HG03135 (cell line): ENCODE results near the gene SUGCT.
"Not testable (repeated sequence)": the region's sequence is repeated elsewhere in the genome, so short reads cannot be mapped to it uniquely, and the experiment has no call there.

Experiments used
- ATAC-seq: cut with Tn5 transposase; IDR thresholded peaks from one replicate; pipeline ENCODE4 v1.9.1; 2021; ENCODE audit warnings: mild to moderate bottlenecking, moderate library complexity; ENCODE audit not compliant: unreplicated experiment

The SUGCT gene

GRCh38 chr7:40393660-40394059, 258.9 kb downstream of the SUGCT start:
- ATAC-seq, result no peak

GRCh38 chr7:40394400-40394799, 259.6 kb downstream of the SUGCT start:
- ATAC-seq, result no peak

- no peak for ATAC-seq
These were observed 265.7 kb downstream of the SUGCT start for GRCh38 chr7:40400525-40400924.

GRCh38 chr7:40401406-40401805, 266.6 kb downstream of the SUGCT start:
- ATAC-seq, result no peak

DNA sequence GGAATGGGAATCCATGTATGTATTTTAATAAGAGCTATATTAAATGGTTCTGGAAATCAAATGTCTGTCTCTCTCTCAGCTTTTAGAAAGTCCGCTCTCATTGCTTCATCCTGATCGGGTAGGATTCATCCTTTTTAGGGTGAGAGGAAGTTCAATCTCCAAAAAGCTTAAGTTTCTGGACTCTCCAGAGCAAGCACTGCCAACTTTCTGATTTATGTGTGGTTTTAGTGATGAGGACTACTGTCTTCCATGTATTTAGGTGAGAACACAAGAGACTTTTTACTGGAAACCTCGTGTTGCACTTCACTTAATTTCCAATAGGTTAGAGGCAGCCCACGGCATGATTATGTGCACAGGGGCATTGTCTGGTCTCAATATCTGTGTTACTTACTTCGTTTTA, 267.9 kb downstream of the SUGCT start:
- no peak for ATAC-seq

DNA sequence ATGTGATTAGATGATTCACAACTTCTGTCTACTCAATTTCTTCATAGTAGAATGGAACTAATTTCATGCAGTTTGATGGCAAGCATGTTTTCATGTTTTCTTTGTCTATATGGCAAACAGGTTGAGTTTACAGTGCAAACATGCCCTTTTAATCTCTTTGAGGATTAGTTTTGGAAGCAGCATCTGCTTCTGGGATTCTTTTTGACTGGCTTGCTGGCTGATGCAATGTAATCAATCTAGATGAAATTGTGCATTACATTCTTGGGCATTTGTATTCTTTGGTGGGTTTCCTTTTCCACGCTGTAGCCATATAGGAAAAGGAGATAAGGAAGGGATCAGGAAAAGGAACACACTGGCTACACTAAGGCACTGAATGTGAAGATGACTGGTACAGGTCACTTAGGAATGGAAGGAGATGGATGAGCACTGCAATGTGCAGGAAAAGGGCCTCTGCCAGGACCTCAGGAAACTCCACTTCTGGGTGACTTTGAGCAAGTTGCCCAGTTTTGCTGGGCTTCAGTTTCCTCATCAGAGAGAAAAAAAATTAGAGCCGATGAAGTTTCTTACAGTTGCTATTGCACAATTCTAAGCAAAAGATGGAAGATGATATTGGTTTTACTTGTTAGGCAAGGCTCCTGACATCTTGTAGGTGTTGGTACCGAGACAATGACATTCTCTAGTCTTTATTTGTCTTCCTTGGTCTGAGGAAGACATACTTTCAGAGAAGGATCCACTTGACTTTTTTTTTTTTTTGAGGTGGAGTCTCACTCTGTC, 269.1 kb downstream of the SUGCT start:
- no peak for ATAC-seq

DNA sequence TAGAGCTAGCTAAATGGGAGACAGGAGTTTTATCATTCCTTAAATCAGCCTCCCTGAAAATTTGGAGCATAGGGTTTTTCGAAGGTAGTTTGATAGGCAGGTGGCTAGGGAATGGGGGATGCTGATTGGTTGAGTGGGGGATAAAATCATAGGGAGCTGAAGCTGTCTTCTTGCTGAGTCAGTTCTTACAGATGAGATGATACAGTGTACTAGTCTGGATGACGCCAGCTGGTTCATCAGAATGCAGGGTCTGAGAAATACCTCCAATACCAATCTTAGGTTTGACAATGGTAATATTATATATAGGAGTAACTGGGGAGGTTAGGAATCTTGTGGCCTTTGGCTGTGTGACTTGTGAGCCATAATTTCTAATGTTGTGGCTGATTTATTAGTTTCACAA, 271.2 kb downstream of the SUGCT start:
- ATAC-seq, result no peak

GRCh38 chr7:40412323-40412722, 277.5 kb downstream of the SUGCT start:
- no peak for ATAC-seq

DNA sequence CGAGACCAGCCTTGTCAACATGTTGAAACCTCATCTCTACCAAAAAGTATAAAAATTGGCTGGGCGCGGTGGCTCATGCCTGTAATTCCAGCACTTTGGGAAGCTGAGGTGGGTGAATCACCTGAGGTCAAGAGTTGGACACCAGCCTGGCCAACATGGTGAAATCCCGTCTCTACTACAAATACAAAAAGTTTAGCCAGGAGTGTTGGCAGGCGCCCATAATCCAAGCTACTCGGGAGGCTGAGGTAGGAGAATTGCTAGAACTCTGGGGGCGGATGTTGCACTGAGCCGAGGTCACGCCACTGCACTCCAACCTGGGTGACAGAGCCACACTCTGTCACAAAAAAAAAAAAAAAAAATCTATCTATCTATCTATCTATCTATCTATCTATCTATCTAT, 279.9 kb downstream of the SUGCT start:
- not testable (repeated sequence) for ATAC-seq

GRCh38 chr7:40418448-40418847, 283.6 kb downstream of the SUGCT start:
- no peak for ATAC-seq

DNA sequence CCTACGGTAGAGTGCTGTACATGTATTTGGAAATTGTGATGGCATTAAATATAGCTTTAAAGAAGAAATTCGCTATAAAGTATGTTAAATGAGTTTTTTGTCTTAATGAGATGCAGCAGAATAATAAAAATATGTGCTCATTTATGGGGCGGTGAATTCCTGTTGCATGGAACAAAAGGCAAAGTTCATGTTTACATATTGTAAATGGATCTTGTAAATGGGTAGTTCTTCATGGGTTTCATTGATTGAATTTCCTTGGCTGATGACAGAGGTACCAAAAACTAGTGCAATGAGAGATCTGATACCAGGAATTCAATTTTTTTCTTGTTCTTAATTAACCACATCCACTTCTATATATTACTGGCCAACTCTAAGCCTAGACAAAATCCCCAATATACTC, 284.2 kb downstream of the SUGCT start:
- no peak for ATAC-seq

- ATAC-seq, result no peak
These were observed 285.0 kb downstream of the SUGCT start for GRCh38 chr7:40419806-40420205.

DNA sequence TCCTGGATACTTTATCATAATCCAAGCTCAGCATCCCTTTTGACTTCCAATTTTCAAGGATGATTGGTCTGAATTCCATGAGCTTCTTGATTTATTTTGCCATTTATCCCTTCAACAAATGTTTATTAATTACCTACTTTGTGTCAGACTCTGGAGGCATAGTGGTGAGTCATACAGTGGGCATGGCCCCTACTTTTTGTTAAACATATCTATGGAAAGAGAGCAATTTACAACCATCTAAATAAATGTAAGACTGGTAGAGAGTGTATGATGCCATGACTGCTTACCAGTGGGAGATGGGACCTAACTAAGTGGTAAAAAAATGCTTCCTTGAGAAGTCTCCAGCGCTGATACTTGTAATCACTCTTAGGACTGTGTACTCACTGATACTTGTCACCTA, 286.6 kb downstream of the SUGCT start:
- no peak for ATAC-seq

DNA sequence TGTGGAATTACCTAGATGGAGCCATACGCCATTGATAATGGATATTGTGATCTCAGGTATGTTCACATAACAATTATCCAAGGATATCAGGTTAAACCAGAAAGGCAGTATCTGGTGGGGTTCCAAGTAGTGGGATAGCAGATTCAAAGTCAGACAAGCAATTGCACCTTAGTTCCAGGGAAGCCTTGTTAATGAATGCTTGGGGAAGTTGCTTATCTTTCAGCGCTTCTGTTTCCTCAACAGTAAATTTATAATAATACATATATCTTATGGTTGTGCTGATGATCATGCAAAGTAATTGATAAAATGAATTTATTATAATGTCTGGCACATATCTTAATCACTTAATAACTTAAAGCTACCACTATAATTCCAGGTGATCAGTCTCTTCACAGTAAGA, 290.9 kb downstream of the SUGCT start:
- ATAC-seq, result no peak

DNA sequence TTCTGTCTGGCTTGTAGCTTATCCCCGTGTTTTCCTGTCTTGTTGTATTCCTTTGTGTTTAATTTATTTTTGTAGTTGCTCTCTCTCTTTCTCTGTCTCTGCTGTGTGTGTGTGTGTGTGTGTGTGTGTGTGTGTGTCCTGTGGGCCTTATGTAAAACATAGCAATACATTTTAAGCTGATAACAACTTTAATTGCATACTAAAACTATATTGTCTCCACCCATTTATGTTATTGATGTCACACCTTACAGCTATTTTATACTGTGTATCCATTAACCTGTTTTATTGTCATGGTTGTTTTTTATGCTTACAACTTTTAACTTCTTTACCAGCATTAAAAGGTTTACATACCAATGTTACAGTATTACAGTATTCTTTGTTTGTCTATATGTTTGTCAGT, 293.6 kb downstream of the SUGCT start:
- ATAC-seq, result no peak

- no peak for ATAC-seq
These were observed 295.0 kb downstream of the SUGCT start for GRCh38 chr7:40429826-40430225.

- ATAC-seq, result no peak
These were observed 297.2 kb downstream of the SUGCT start for GRCh38 chr7:40432046-40432445.

- ATAC-seq, result no peak
These were observed 301.9 kb downstream of the SUGCT start for GRCh38 chr7:40436710-40437109.

DNA sequence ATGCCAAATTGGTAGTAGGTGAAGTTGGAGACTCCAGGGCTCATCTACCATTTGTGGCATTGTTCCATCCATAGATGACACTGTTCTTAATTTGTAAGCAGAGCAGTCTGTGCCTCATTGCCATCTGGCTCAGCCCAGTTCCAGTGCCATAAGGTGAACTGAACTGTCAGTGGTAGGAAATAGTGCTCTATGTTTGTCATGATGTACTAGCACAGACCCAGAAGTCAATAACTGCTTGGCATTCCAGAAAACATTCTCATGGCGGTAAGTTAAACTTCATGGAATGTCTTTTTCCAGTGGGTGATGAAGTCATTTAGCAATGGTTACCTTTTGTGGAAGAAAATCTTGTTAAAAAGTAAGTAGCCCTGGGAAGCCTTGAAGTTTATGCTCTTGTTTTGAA, 302.7 kb downstream of the SUGCT start:
- no peak for ATAC-seq

DNA sequence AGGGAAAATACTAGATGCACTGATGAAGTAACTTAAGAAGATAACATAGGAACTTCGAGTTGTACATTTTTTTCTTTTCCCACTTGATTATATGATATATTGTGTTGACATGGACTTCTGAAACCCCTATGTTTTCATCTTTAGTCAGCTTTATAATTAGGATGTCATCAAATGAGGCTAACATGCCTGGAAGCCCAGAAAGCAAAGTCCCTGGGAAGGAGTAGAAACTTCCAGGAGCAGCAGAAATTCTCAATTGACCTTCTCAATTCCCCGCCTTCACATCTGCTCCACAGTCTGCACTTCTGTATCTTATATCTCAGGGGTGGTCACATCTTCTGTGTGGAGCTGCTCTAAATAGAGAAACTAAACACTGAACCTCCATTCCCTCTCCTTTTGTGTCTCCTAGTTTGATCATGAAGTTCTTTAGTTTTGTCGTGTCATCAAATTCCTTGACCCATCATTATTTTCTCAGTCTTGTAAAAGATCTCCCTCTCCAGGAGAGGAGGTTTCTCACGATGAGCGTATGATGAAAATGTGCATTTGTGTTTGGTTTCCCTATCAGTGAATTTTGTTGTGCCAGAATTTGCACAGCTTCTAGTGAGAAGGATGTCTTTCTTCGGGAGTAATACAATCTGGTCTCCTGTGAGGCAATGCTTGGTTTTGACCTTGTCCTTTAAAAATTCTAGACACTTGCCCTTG, 303.3 kb downstream of the SUGCT start:
- ATAC-seq, result no peak

GRCh38 chr7:40439686-40440085, 304.9 kb downstream of the SUGCT start:
- no peak for ATAC-seq

- ATAC-seq, result no peak
These were observed 312.5 kb downstream of the SUGCT start for GRCh38 chr7:40447345-40447744.

- ATAC-seq, result no peak
These were observed 320.7 kb downstream of the SUGCT start for GRCh38 chr7:40455485-40455884.
